HG02623 (cell line): Measurements from ENCODE around the gene UAP1.
"Not testable (repeated sequence)": the region's sequence is repeated elsewhere in the genome, so short reads cannot be mapped to it uniquely, and the experiment has no call there.

Experiments used
- ATAC-seq: cut with Tn5 transposase; IDR thresholded peaks from one replicate; pipeline ENCODE4 v1.9.1; 2021; ENCODE audit warnings: moderate library complexity; ENCODE audit not compliant: unreplicated experiment

The UAP1 gene

DNA sequence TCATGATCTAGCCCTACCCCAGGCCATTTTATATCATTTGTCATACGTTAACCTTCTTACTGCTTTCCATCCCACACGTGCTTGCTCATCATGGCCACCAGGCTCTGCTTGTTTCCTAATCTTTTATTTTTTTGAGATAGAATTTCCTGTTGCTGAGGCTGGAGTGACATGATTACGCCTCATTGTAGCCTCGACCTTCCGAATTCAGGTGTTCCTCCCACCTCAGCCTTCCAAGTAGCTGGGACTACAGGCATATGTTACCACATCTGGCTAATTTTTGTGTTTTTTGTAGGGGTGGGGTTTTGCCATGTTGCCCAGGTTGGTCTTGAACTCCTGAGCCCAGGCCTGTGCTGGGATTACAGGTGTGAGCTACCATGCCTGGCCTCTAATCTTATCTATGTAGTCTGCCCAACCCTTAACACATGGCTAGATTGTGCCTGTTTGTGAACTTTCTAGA is 3.3 kb downstream of the UAP1 start:
- ATAC-seq, result no peak

DNA sequence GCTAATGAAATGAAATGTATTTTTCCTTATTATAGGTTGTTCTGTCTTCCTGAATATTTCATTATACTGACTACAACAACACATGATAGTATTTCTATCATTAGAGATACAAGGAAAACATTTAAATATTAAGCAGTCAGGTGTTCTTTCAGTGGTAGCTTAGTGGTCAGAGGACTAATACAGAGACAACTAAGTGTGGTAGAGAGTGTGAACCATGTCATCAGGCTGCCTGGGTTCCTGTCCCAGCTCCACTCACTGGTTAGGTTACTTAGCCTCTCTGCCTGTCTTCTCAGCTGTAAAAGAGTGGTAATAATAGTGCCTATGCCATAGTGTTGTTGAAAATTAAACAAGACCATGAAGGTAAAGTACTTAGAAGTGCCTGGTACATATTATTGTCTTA is 3.9 kb downstream of the UAP1 start:
- ATAC-seq, result no peak

DNA sequence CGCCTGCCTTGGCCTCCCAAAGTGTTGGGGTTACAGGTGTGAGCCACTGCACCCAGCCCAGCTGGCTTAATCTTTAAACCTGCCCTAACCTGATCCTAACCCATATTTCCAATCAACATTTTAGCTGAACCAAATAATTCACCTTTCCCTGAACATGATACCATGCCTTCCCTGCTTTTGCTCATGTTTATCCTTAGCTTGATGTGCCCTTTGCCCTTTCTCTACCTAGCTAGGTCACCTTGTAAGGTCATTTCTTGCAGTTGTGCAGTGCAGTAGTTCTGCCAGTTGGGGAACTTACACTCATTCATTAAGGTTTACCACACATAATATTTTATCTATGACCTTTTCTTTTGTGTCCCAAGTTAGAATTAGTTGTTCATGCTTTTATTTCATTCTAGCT is 5.3 kb downstream of the UAP1 start:
- no peak for ATAC-seq

DNA sequence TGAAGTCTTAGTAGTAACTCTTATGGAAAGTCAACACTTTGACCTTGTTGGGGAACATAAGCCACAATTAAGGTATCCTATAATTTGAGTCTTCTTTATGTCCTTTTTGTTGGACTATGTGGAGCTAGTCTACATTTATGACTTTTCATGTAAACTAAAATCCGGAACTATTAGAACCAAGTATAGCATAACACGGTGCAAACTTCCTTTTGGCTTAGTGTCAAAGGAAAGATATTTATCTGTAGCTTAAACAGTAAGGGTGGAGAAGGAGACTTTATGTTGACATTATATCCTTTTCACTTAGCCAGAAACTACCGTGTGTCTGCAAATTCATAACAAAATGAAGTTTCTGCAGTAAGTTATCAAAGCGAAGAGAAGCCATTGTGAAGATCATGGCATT is 7.3 kb downstream of the UAP1 start:
- no peak for ATAC-seq

DNA sequence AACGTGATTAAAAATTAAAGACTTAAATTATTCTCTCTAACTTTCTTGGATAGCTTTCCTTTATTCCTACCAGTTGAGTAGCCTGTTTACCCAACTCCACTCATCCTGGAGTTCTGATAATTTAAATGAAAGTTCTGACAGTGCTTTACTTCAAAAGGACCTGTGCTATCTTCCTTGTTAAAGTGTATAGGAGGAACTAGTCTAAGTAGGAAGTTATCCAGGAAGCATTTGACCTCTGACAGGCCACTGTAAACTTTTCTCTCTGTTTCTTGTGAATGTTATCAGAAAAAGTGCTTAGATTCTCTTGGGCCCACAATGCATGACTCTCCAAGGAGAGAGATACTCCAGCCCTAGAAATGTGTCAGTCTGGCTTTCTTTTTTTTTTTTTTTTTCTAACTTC is 9.2 kb downstream of the UAP1 start:
- no peak for ATAC-seq

DNA sequence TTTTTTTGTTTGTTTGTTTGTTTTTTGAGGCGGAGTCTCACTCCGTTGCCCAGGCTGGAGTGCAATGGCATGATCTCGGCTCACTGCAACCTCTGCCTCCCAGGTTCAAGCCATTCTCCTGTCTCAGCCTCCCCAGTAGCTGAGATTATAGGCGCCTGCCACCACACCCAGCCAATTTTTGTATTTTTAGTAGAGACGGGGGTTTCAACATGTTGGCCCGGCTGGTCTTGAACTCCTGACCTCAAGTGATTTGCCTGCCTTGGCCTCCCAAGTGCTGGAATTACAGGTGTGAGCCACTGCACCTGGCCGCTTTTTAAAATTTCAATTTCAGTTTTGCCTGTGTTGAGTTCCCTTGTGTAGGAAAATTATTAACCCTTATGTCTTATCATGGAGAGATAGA is 9.6 kb downstream of the UAP1 start:
- ATAC-seq, result not testable (repeated sequence)

DNA sequence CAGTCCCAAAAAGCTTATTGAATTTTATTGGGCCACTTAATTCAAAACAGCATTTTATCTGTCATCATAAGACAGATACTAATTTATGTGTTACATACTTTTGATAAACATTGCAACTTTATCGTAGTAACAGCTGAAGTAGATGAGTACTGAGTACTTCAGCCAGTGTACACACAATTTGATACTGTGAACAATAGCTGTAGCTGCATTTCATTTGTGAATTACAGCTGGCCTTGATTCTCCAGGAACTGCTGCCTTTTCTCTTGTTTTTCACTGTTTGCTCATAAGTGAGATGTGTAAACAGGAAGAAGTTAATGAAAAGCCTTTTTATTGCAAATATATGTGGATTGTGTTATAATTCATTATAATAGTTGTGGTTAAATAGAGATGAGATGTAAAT is 10.2 kb downstream of the UAP1 start:
- ATAC-seq, result no peak

DNA sequence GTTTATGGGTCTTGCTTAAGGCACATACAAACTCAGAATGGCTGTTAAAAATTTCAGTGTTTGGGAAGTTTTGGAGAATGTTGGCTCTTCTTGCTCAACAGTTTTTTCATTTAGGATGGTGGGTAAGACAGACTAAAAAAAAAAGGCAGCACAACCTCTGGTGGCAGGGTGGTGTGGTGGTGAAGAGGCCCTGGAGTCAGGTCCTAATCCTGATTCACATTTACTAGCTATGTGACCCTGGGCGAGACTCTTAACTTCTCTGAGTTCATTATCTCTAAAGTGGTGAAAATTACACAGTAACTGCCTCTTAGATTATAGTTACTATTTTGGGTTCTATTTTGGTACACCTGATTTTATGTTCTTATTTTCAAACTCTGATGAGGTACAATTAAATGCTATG is 11.6 kb downstream of the UAP1 start:
- ATAC-seq, result no peak

DNA sequence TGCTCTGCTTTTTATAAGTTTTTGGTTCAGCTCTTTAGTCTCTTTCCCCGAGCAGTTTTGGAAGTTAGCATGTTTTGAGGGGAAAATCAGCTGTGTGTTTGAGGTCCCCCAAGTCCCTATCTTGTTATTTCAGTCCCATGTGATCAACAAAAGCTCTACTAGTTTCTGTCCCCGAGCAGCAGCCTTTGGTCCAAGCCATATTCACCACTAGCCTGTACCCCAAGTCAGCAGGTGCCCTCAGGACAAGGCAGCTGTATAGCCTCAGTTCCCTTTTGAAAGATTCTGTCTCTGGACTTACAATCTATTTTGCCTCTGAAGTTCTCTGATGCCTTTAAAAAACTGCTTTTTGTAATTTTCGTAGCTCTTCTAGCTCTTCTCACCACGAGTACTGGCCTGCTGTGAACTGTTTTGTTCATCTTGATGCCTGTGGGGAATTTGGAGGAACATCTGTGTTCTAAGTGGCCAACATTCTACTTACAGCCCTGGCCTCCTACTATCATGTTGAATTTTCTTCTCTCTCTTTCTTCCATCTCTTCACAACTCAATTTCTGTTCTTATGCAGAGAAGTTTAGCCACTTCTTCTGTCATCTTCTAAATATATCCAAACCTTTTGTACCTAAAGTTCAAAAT is 16.7 kb downstream of the UAP1 start:
- ATAC-seq, result no peak

DNA sequence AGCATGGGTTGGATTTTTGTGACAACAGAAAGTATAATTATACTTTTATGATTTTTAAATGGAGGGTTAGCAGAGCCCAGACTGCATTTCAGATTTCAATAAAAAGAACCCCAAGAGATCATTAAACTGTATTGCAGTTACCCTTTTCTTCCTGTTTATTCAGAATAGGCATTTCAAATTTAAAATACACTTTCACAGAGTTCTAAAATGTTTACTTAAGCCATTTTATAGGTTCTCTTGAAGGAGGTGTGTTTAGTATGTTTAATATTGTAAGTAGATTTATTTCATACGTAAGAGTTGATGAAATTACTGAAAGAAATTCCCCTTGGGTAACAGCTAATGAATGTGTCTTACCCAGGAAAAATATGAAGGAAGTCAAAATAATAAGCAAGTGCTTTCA is 17.4 kb downstream of the UAP1 start:
- no peak for ATAC-seq

DNA sequence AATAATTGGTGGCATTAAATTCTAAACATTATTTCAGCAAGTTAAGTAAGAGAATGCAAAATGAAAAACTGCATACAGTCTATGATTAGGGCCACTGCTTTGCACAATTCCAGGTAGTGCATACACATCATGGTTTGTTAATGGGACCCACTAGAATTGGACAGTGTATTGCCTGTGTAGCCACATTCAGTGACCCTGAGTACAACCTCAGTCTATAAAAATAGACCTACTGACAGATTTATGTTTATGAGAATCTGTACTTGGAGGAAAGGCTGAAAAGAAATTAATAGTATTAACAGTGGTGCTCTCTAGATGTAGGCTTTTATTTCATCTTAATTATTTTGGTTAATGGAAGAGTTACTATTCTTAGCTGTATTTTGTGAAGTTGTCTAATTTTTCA is 18.8 kb downstream of the UAP1 start:
- ATAC-seq, result no peak

DNA sequence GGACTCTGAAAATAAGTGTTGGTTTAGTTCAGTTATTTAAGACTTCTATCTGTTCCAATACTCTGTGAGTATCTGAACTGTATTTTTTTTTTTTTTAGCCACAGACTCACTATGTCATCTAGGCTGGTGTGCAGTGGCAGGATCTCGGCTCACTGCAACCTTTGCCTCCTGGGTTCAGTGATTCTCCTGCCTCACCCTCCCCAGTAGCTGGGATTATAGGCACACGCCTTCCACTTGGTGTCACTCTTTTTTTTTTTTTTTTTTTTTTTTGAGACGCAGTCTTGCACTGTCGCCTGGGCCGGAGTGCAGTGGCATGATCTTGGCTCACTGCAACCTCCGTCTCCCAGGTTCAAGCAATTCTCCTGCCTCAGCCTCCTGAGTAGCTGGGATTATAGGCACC is 21.4 kb downstream of the UAP1 start:
- ATAC-seq, result not testable (repeated sequence)

DNA sequence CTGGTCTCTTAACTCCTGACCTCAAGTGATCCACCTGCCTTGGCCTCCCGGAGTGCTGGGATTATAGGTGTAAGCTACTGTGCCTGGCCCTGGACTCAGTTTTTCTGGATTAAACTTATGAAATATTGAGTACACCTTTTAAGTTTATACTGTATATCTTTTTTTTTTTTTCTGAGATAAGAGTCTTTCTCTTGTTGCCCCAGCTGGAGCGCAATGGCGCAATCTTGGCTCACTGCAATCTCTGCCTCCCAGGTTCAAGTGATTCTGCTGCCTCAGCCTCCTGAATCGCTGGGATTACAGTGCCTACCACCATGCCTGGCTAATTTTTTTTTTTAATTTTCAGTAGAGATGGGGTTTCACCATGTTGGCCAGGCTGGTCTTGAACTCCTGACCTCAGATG is 23.6 kb downstream of the UAP1 start:
- not testable (repeated sequence) for ATAC-seq

DNA sequence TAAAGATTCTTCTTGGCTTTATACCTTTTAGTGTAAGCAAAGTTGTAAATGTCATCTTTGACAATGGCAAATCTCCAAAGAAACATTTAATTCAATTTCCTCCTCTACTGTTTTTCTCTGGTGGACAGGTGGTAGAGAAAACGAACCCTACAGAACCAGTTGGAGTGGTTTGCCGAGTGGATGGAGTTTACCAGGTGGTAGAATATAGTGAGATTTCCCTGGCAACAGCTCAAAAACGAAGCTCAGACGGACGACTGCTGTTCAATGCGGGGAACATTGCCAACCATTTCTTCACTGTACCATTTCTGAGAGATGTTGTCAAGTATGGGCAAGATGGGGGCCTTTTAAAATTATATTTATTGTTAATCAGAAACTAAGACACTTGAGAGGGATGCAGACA is 25.8 kb downstream of the UAP1 start:
- no peak for ATAC-seq

DNA sequence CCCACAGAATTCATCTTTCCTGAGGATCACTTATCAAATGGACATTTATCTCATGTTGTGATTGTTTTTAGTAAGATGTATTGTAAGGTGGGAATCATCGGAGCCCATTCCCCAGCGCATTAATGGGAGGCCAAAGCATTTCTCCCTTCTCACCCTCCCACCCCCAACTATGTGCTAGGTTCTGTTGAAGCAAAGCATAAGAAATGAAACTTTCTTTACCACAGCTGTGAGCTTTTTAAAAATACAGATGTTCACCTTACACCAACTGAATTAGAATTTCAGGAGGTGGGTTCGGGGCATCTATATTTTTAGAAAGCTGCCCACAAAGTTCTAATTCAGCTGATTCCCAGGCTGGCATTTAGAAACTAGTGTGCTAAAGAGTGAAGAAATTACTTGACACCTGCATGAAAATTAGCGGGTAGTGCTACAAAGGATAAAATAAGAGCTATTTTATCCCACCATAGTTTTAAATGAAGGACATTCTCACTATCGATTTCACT is 26.3 kb downstream of the UAP1 start:
- ATAC-seq, result no peak

DNA sequence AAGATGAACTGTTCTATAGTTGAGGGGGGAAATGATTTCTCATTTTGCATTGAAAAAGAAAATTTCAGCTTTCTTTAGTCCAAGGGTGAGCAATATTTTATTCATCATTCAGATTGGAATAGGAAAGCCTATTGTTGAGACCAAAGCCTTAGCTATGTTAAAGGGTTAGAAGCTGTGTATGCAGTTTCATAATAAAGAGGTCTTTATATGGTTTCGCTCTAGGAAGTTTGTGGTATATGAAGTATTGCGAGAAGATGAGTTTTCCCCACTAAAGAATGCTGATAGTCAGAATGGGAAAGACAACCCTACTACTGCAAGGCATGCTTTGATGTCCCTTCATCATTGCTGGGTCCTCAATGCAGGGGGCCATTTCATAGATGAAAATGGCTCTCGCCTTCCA is 28.6 kb downstream of the UAP1 start:
- no peak for ATAC-seq

DNA sequence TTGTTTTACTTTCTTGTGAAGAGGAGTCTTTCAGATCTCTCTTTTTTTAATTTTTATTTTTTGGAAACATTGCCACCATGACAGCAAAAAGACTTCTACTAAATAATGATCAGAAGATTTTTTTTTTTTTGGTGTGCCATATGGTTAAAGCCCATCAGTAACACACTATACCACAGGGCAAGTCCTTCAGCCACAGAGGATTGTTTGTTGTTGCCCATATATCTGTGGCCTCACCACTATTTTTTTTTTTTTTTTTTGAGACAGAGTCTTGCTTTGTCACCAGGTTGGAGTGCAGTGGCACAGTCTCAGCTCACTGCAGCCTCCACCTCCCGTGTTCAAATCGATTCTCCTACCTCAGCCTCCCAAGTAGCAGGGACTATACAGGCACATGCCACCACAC is 29.2 kb downstream of the UAP1 start:
- no peak for ATAC-seq

DNA sequence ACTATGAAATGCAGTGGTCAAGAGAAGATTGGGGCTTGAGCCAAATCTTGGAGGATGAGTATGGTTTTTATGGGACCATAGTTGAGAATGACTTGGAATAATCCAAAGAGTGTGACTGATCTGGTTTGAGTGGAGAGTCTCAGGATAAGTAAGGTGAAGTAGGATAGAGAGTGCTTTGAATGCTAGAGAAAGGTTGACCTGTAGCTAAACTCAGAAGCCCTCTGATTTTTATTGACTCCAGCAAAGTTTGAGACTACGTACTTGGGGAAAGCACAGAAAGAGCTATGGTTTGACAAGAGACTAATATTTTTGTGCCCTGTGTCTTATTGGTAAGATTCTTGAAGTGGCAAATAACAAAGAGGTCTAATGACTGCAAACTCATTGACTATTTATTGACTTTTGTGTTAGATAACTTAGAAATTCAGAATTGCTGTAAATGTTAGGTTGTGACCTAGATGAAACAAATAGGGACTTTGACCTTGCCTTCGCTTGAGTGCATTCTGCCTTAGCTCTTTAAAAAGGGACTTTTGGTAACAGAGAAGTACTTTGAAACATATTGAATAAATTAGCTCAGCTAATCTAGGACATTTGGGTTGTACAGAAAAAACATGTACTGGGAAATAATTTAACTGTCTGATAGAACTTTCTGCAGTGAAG is 35.1 kb downstream of the UAP1 start:
- no peak for ATAC-seq

DNA sequence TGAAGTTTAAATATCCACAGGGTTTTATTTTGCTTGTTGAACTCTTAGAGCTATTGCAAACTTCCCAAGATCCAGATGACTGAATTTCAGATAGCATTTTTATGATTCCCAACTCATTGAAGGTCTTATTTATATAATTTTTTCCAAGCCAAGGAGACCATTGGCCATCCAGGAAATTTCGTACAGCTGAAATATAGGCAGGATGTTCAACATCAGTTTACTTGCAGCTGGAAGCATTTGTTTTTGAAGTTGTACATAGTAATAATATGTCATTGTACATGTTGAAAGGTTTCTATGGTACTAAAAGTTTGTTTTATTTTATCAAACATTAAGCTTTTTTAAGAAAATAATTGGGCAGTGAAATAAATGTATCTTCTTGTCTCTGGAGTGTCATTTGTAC is 37.9 kb downstream of the UAP1 start:
- no peak for ATAC-seq

DNA sequence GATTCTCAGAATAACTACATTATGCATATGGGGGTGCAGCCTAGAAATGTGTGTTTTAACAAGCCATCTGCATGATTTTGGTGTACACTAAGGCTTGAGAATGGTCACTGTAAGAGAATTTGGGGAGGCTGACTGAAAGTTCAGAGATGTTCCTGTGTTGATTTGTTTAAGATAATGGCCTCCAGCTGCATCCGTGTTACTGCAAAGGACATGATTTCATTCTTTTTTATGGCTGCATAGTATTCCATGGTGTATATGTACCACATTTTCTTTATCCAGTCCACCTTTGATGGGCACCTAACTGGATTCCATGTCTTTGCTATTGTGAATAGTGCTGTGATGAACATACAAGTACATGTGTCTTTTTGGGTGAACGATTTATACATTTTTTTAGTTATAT is 41.6 kb downstream of the UAP1 start:
- not testable (repeated sequence) for ATAC-seq

DNA sequence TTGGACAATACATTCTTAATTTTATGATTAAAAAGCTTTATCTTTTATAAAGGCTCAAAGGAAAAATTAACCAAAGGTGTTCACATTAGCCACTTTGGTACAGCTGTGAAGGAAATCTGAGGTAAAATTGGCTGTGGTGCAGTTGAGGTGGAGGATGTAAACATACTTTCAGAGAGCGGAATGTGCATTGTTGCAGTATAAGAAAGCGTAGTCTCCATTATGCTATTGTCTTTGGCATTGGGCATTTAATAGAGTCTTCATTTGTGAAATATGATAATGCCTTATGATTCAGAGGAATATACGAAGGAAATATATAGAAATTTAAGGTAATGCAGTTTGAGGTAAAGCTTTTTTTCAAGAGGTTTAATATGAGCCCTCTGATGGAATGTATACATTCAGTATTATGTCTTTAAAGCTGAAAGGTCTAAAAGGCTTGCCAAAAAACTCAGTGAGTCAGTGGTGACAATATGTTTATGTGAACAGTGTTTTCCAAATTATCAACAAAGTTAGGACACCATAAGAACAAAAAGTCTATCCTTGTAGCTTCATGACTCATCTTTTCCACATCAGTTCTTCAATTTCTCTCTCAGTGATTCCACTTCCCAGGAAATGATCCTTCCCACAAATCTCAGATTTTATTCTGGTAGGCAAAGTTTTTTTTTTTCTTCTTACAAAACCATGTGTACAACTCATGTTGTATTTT is 43.9 kb downstream of the UAP1 start:
- no peak for ATAC-seq

DNA sequence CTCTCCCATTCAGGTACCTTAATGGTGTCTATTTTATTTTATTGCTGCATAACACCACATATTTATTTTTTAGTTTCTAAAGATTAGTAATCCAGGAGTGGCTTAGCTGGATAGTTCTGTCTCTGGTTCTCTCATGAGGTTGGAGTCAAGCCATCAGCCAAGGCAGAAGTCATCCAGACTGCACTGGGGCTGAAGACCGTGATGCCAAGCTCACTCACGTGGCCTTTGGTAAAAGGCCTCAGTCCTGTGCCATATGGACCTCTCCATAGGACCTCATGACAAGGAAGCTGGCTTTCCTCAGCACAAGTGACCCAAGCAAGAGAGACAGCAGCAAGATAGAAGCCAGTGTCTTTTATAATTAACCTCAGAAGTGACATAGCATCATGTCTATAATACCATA is 47.8 kb downstream of the UAP1 start:
- ATAC-seq, result no peak
